ENCODE results near the gene CTSZ.

GRCh38 chr20:58989196-58989595, 17.9 kb downstream of the CTSZ start:
- TF ChIP-seq CTCF (IDR thresholded peaks at IDR 0.05; ENCODE audit: insufficient read depth, low read length) (no peak), REST (IDR thresholded peaks at IDR 0.05; ENCODE audit: insufficient replicate concordance, low read depth) (no peak), POLR2AphosphoS5 (IDR thresholded peaks at IDR 0.05; ENCODE audit: low read depth) (no peak), SPI1 (IDR thresholded peaks at IDR 0.05; ENCODE audit: borderline replicate concordance, low read depth) (no peak)
